ENCODE data around the gene ZBTB40. TPM values are rescaled to one million over a fixed set of nuclear protein-coding genes. Genes with fewer than 3 reads are reported as not detected.

The ZBTB40 gene
- total RNA-seq, 1 experiment from 2014 or later = 11.5 TPM

DNA sequence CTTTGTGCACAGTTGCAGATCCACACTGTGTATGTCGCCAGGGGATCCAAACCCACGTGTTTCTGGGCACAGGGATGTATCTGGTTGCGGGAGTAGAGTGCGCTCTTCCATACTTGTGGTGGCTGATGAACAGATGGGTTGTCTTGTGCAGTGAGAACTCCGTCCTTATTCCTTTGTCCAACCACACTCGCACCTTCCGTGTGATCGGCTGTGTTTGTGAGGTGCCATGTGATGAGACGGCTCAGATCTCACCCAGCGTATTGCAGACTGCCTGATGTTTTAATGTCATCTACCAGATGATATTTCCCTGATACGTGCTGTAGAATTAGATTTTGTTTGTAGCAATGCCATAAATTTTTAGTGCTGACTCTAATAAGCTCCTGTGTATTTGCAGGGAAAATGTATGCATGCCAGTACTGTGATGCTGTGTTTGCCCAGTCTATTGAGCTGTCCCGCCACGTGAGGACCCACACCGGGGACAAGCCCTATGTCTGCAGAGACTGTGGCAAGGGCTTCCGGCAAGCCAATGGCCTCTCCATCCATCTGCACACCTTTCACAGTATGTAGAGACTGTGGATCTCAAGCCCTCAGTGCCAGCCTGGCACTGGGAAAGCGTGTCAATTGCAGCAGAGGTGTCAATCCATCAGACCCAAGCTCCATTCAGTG lies 65.4 kb downstream of the ZBTB40 start:
- Mint-ChIP-seq H3K4me1 (no peaks in the 10 kb centered on the region), H3K36me3 (peaks cover 61% of the 10 kb centered on the region)
- CTCF ChIA-PET = no interaction called here

DNA sequence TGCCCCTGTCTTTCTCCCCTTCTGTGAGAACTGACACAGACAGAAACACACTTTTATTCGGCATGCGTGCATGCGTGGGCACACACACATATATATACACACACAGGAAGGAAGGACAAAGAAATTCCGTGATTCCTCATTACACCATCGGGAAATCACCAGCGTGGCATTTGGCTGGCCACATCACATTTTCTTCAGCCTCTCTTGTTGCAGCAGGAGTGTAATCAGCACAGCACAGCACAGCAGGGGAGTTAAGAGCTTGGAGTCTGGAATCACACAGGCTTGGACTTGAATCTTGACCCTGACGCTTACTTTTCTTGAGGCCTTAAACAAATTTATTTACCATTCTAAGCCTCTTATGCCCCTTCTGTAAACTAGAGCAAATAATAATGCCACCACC lies 66.3 kb downstream of the ZBTB40 start:
- POLR2A ChIA-PET = no interaction called here

More for the DNA sequence above, 65.4 kb downstream of the ZBTB40 start:
- POLR2A ChIA-PET = no interaction called here
- no peak overlapping the region for H3K4me3 Mint-ChIP-seq
- TF ChIP-seq ETV6 (CRISPR knock-in tag; IDR thresholded peaks at IDR 0.05) = no peak
- TF ChIP-seq, protein P1, sequence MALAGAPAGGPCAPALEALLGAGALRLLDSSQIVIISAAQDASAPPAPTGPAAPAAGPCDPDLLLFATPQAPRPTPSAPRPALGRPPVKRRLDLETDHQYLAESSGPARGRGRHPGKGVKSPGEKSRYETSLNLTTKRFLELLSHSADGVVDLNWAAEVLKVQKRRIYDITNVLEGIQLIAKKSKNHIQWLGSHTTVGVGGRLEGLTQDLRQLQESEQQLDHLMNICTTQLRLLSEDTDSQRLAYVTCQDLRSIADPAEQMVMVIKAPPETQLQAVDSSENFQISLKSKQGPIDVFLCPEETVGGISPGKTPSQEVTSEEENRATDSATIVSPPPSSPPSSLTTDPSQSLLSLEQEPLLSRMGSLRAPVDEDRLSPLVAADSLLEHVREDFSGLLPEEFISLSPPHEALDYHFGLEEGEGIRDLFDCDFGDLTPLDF (CRISPR knock-in tag; IDR thresholded peaks at IDR 0.05) = no peak
- TF ChIP-seq, protein P2, sequence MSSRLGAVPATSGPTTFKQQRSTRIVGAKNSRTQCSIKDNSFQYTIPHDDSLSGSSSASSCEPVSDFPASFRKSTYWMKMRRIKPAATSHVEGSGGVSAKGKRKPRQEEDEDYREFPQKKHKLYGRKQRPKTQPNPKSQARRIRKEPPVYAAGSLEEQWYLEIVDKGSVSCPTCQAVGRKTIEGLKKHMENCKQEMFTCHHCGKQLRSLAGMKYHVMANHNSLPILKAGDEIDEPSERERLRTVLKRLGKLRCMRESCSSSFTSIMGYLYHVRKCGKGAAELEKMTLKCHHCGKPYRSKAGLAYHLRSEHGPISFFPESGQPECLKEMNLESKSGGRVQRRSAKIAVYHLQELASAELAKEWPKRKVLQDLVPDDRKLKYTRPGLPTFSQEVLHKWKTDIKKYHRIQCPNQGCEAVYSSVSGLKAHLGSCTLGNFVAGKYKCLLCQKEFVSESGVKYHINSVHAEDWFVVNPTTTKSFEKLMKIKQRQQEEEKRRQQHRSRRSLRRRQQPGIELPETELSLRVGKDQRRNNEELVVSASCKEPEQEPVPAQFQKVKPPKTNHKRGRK (CRISPR knock-in tag; IDR thresholded peaks at IDR 0.05; ENCODE audit: borderline replicate concordance) = no peak
- no peak for TF ChIP-seq TP53 (CRISPR knock-in tag; IDR thresholded peaks at IDR 0.05)
- TF ChIP-seq NR3C1 (CRISPR knock-in tag; conservative IDR thresholded peaks at IDR 0.05; ENCODE audit: low read depth) = no peak
- TF ChIP-seq, protein P3, sequence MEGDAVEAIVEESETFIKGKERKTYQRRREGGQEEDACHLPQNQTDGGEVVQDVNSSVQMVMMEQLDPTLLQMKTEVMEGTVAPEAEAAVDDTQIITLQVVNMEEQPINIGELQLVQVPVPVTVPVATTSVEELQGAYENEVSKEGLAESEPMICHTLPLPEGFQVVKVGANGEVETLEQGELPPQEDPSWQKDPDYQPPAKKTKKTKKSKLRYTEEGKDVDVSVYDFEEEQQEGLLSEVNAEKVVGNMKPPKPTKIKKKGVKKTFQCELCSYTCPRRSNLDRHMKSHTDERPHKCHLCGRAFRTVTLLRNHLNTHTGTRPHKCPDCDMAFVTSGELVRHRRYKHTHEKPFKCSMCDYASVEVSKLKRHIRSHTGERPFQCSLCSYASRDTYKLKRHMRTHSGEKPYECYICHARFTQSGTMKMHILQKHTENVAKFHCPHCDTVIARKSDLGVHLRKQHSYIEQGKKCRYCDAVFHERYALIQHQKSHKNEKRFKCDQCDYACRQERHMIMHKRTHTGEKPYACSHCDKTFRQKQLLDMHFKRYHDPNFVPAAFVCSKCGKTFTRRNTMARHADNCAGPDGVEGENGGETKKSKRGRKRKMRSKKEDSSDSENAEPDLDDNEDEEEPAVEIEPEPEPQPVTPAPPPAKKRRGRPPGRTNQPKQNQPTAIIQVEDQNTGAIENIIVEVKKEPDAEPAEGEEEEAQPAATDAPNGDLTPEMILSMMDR (IDR thresholded peaks at IDR 0.05) = no peak
- TF ChIP-seq ZNF138 (CRISPR knock-in tag; conservative IDR thresholded peaks at IDR 0.05) = no peak
- TF ChIP-seq NR1H2 (CRISPR knock-in tag; IDR thresholded peaks at IDR 0.05) = no peak
- no peak for TF ChIP-seq GTF2I (CRISPR knock-in tag; conservative IDR thresholded peaks at IDR 0.05)
- TF ChIP-seq, protein P4, sequence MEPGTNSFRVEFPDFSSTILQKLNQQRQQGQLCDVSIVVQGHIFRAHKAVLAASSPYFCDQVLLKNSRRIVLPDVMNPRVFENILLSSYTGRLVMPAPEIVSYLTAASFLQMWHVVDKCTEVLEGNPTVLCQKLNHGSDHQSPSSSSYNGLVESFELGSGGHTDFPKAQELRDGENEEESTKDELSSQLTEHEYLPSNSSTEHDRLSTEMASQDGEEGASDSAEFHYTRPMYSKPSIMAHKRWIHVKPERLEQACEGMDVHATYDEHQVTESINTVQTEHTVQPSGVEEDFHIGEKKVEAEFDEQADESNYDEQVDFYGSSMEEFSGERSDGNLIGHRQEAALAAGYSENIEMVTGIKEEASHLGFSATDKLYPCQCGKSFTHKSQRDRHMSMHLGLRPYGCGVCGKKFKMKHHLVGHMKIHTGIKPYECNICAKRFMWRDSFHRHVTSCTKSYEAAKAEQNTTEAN (CRISPR knock-in tag; IDR thresholded peaks at IDR 0.05) = no peak
- TF ChIP-seq, protein P5, sequence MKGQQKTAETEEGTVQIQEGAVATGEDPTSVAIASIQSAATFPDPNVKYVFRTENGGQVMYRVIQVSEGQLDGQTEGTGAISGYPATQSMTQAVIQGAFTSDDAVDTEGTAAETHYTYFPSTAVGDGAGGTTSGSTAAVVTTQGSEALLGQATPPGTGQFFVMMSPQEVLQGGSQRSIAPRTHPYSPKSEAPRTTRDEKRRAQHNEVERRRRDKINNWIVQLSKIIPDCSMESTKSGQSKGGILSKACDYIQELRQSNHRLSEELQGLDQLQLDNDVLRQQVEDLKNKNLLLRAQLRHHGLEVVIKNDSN (CRISPR knock-in tag; IDR thresholded peaks at IDR 0.05) = no peak
- TF ChIP-seq PRRX2 (CRISPR knock-in tag; IDR thresholded peaks at IDR 0.05) = no peak
- no peak for TF ChIP-seq NFATC4 (CRISPR knock-in tag; IDR thresholded peaks at IDR 0.05)
- no peak for ATAC-seq
- H3K27ac Mint-ChIP-seq = no peak overlapping the region
- no peaks in the 10 kb centered on the region for H3K27me3 Mint-ChIP-seq (ENCODE audit: low read depth)
- DNase-seq (ENCODE audit: low spot score) = no peak
- no peaks in the 10 kb centered on the region for H3K9me3 Mint-ChIP-seq

More for the DNA sequence above, 66.3 kb downstream of the ZBTB40 start:
- Mint-ChIP-seq H3K27ac (no peak overlapping the region), H3K36me3 (peaks cover 60% of the 10 kb centered on the region), H3K27me3 (ENCODE audit: low read depth) (no peaks in the 10 kb centered on the region), H3K9me3 (no peaks in the 10 kb centered on the region), H3K4me1 (no peaks in the 10 kb centered on the region), H3K4me3 (no peak overlapping the region)
- no peak for DNase-seq (ENCODE audit: low spot score)
- CTCF ChIA-PET = no interaction called here
- TF ChIP-seq ZNF317 (CRISPR knock-in tag; IDR thresholded peaks at IDR 0.05; ENCODE audit: borderline replicate concordance, low read depth) (no peak), ELF4 (CRISPR knock-in tag; IDR thresholded peaks at IDR 0.05; ENCODE audit: low read depth) (no peak), NFYB (CRISPR knock-in tag; conservative IDR thresholded peaks at IDR 0.05; ENCODE audit: low read depth) (no peak), KAT7 (CRISPR knock-in tag; IDR thresholded peaks at IDR 0.05; ENCODE audit: borderline replicate concordance) (no peak), GTF2I (CRISPR knock-in tag; conservative IDR thresholded peaks at IDR 0.05) (no peak), TCF7 (CRISPR knock-in tag; IDR thresholded peaks at IDR 0.05; ENCODE audit: low read depth) (no peak), SMAD4 (CRISPR knock-in tag; IDR thresholded peaks at IDR 0.05) (no peak), MYBL2 (CRISPR knock-in tag; IDR thresholded peaks at IDR 0.05) (no peak), CREB1 (CRISPR knock-in tag; IDR thresholded peaks at IDR 0.05) (no peak), JUN (CRISPR knock-in tag; IDR thresholded peaks at IDR 0.05) (no peak), TP53 (CRISPR knock-in tag; IDR thresholded peaks at IDR 0.05) (no peak)
- TF ChIP-seq, protein P6, sequence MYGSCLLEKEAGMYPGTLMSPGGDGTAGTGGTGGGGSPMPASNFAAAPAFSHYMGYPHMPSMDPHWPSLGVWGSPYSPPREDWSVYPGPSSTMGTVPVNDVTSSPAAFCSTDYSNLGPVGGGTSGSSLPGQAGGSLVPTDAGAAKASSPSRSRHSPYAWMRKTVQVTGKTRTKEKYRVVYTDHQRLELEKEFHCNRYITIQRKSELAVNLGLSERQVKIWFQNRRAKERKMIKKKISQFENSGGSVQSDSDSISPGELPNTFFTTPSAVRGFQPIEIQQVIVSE (CRISPR knock-in tag; IDR thresholded peaks at IDR 0.05; ENCODE audit: borderline replicate concordance) = no peak
- ATAC-seq = no peak
